ENCODE data around the gene MYMK.
A peak's percentile ranks its signal among the peaks of the same experiment; 100 is the strongest.

The MYMK gene

GRCh38 chr9:133496861-133497842, 27.6 kb downstream of the MYMK start:
- FAIRE-seq = no peak

DNA sequence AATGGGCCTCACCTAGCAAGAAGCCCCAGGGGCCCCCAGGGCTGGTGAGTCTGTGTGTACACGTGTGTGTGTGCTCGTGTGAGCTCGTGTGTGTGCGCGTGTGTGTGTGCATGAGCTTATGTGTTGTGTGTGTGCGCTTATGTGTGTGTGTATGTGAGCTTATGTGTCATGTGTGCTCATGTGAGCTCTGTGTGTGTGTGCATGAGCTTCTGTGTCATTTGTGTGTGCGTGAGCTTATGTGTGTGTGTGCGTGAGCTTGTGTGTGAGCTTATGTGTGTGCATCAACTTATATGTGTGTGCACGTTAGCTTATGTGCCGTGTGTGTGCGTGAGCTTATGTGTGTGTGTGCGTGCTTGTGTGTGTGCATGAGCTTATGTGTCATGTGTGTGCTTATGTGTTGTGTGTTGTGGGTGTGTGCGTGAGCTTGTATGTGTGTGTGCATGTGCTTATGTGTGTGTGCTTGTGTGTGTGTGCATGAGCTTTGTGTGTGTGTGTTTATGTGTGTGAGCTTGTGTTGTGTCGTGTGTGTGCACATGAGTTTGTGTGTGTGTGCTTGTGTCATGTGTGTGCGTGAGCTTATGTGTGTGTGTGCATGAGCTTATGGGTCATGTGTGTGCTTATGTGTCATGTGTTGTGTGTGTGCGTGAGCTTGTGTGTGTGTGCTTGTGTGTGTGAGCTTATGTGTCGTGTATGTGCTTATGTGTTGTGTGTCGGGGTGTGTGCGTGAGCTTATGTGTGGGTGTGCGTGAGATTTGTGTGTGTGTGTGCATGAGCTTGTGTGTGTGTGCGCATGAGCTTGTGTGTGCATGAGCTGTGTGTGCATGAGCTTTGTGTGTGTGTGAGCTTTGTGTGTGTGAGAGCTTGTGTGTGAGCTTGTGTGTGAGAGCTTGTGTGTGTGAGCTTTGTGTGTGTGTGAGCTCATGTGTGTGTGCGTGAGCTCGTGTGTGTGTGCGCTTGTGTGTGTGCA, 29.1 kb downstream of the MYMK start:
- no peak for FAIRE-seq

DNA sequence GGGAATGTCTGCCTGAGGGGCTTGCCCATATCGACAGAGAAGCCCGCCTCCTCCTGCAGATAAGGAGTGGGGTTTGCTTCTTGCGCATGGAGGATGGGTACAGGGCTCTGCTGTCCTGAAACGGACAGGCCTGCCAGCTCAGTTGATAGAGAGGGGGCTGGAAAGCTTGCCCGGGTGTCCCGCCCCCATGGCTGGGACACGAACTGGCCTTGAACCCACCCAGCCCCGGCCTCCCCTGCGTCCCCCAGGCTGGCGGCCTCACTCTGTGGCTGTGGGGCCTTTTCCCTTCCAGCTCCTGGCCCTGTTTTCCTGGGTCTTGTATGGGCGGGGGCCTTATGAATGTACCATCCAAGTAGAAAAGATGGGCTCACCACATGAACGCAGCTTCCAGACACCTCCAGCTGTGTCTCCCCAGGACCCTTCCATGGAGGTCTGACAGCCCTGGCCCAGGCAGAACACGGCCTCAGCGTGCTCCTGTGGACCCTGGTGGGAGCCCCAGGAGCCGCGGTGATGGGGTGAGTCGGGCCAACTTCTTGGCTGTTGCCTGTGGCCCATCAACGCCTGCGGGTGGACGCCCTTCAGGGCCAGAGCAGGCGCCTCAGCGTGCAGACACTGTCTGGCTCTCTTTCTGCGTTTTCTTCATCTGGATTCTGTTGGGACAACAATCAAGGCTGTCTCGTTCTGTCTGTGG, 30.0 kb downstream of the MYMK start:
- no peak for FAIRE-seq

DNA sequence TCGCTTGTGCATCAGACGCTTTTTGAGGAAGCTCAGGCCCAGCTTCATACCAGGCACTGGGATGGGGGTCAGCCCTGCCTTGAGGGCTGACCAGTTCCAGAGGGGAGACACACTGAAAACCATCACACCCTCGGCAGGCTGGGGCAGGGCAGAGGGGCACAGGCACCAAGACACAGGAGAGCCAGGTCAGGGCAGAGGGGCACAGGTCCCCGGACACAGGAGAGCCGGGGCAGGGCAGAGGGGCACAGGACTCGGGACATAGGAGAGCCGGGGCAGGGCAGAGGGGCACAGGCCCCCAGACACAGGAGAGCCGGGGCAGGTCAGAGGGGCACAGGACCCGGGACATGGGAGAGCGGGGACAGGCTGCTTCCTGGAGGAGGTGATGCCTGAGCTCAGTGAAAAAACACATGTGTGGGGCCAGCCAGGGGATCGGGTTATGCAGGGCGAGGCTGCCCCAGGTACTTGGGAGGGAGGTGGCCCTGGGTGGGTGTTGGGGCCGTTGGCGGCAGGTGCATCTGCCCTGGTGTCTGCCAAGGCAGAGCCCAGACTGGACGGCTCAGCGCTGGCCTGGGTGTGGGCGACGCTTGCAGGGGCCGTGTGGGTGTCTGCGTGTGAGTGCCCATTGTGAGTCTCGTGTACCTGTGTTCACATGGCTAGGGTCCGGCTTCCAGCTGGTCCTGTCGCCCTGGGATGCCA, 30.8 kb downstream of the MYMK start:
- FAIRE-seq = no peak

DNA sequence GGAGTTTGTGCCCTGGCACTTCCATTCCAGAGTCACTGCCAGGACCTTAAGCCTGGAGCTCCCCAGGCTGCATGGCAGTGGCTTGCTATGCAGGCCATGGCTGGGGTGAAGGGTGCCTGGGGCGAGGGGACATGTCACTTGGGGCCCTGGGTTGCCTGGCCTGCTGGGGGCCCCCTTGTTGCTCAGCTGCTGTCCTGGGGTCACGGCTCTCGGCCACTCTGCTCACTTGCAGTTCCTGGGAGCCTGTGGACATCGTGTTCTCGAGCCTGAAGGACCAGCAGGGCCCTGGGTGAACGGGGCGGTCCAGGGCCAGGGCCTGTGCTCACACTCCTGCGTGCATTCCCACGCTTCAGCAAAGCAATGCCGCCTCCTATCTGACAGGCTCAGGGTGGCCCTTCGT, 31.3 kb downstream of the MYMK start:
- FAIRE-seq = no peak

DNA sequence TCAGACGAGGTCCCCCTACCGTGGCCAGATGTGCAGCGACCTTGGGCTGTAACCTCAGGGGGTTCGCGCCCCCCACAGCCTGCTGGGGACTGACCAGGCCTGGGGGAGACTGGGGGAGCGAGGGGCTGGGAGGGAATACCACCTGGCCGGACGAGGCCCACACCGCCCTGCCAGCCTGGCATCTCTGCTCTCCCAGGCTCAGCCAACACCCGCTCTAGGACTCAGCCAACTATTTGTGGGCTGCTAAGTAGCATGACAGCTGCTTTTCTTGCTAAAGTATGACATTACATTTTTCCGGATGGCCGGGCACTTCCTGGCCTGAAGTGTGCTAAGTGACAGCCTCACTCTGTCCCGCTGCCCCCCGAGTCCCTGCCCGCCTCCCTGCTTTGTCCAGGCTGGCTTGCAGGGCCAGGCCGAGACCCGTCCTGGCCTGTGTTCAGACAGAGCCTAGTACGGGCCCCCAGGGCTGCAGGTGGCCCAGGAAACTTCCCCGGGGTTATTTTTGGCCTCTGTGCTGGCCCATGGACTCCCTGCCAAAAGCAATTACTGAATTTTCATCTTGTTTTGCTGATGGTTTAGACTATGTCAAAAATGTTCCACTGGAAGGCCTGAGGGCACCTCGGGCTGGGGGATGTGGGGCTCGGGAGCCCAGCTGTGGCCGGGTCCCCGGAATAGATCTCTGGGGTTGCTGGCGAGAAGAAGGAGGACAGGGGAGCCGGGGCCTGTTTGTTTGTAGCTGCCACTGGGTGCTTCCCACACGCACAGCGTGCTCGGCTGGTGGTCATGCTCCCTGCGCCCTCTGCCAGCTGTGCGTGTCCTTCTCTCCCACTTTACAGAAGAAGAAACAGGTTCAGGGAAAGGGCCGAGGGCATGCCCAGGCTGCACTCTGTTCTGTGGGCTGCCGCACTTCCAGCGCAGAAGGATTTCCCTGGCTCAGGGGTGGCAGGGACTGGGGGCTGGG, 32.4 kb downstream of the MYMK start:
- no peak for FAIRE-seq

GRCh38 chr9:133491656-133491925, 33.2 kb downstream of the MYMK start:
- no peak for FAIRE-seq

GRCh38 chr9:133490865-133491655, 33.7 kb downstream of the MYMK start:
- FAIRE-seq = no peak

DNA sequence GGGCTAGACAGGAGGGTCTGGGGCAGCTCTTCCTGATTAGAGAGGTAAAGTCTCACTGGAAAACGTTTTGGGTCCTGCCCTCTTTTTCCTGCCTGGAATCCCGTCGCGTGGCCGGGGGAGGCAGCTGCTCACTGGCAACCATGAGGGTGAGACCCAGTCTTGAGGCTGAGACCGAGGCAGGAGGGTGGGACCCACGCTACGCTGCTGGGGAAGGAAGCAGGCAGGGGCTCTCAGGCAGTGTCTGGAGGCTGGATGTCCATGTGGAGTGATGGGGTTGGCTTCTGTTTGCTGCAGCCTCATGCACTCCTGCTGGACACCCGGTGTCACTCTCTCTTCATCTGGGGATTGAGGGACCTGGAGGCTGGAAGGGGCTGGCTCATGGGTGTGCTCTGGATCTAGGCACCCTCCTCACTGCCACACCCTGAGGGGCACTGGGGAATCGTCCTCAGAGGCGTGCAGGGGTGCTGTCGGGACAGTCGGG, 34.5 kb downstream of the MYMK start:
- no peak for FAIRE-seq

- no peak for FAIRE-seq
Measured at GRCh38 chr9:133489253-133490190, 35.2 kb downstream of the MYMK start.

DNA sequence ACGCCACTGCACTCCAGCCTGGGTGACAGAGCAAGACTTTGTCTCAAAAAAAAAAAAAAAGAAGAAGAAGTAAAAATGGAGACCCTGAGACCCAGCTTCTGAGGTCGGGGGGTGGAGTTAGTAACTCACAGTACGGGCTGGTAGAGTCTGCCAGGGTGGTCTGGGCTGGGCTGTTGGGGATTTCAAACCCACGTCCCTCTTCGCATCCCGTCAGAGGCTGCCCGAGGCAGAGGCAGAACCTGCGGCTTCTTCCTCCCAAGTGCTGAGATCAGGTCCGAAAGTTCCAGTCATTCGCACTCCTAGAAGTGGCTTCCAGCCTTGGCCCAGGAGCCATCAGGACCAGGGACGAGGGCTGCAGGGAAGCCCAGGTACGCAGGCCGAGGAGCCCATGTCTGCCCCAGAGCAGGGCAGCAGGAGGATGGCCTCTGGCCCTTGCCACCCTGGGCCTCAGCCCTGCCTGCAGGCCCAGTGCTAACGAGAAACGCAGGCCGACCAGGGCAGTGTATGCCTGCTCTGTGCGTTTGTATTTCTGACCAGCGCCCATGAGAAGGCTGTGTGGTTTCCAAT, 36.0 kb downstream of the MYMK start:
- no peak for FAIRE-seq

DNA sequence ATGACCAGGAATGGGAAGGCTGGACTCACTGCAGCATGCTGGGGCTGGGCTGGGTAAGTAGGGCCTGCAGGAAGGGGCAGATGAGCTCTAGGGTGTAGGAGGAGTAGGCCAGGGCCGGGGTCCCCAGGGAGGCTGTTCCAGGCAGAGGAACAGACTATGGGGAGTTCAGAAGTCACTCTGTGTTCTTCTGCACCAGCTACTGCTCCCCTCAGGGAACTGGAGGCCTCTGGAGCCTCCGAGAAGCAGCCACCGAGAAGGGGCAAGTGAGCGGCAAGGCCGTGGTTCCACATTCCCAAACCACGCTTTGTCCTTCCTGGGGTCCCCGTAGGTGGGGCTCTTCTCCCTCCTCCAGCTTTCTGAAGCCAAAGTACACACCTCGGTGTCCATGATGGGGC, 37.4 kb downstream of the MYMK start:
- FAIRE-seq = no peak

DNA sequence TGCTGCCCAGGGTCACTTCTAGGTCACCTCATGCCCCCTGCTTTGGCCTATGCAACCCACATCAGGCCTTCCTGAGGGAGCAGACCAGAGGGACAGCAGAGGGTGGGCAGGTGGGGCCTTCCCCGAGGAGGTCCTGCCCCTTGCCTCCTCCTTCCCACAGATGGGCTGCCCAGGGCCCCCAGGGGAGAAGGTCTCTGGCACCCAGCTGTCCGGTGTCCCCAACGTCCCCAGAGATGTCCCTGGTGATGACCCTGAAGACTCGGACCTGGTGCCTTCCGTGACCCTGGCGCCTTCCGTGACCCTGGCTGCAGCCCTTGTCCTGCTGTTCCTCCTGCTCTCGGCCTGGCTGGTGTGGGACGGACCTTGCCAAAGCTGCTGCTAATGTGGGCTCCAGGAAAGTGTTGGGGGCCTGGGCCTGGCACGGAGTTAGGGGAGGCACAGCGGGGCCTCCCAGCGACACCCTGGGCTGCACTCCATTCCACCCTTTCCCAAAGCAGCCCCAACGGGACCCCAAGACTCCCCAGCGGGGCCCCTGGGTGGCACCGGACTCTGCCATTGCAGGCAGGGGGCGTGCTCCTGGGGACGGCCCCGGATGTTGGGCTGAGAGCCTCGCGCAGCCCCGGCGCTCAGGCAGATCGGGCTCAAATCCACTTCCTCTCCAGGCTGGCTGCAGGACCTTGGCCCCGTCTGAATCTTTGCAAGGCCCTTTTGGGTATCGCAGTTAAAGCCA, 39.1 kb downstream of the MYMK start:
- FAIRE-seq = no peak

DNA sequence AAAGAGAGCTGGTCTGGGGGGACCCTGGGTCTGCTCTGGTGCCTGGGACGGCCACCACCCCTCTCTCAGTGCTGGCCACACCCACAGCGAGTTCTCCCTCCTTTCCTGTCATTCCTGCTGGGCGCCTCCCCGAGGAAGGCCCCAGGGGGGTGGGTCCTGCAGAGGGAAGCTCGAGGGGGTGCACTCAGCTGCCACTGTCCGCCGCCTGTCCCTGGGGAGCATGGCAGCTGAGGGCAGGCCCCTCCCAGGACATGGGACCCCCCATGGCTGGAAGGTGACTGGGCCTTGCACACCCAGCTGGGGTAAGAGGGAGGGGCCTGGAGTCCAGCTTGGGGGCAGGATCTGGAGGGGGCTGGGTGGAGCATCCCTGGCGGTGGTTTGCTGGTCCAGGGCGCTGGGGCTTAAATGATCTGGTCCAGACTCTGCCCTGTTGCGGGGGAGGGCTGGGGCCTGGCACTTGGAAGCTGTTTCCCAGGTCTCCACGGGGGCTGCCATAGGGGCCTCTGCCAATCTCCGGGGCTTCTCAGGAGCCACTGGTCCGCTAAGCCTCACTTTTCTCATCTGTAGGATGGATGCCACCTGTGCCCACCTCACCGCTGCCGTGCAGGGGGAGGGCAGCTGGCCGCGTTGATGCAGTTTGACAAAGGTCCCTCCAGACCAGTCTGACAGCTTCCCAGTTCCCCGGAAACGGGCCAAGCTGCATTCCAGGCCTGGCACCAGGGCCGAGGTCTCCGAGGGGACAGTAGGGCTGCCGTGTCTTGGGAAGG, 39.9 kb downstream of the MYMK start:
- no peak for FAIRE-seq

GRCh38 chr9:133483611-133484010, 41.1 kb downstream of the MYMK start:
- no peak for FAIRE-seq

GRCh38 chr9:133478851-133479711, 45.7 kb downstream of the MYMK start, which contains the start of gene SLC2A6:
Gene SLC2A6, minus strand, starts transcription at chr9:133479099. Its CDS starts 40 bp downstream, at chr9:133479059.
- FAIRE-seq = peak; percentile 39
